DMS 273 (cell line): ENCODE results near the gene FUT8.

Source experiments
- DNase-seq: peaks from one replicate; lab custom pipeline; 2025; ENCODE audit not compliant: unreplicated experiment; lab: John Stamatoyannopoulos, UW

FUT8 gene

GRCh38 chr14:65491274-65491673, 78.7 kb downstream of the FUT8 start:
- DNase-seq, result no peak

DNA sequence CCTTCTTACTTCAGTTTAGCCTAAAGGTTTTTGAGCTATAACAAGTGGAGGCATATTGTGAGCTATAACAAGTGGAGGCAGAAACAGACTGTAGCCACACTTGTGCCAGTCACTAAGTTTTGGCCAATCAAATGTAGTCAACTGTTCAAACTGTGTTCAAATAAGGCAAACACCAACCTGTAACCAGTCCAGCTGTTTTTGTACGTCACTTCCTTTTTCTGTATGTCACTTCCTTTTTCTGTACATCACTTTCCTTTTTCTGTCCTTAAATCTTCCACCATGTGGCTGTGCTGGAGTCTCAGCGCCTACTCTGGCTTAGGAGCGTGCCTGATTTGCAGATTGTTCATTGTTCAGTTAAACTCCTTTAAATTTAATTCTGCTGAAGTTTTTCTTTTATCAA, 79.7 kb downstream of the FUT8 start:
- no peak for DNase-seq

GRCh38 chr14:65495196-65495595, 82.7 kb downstream of the FUT8 start:
- no peak for DNase-seq

DNA sequence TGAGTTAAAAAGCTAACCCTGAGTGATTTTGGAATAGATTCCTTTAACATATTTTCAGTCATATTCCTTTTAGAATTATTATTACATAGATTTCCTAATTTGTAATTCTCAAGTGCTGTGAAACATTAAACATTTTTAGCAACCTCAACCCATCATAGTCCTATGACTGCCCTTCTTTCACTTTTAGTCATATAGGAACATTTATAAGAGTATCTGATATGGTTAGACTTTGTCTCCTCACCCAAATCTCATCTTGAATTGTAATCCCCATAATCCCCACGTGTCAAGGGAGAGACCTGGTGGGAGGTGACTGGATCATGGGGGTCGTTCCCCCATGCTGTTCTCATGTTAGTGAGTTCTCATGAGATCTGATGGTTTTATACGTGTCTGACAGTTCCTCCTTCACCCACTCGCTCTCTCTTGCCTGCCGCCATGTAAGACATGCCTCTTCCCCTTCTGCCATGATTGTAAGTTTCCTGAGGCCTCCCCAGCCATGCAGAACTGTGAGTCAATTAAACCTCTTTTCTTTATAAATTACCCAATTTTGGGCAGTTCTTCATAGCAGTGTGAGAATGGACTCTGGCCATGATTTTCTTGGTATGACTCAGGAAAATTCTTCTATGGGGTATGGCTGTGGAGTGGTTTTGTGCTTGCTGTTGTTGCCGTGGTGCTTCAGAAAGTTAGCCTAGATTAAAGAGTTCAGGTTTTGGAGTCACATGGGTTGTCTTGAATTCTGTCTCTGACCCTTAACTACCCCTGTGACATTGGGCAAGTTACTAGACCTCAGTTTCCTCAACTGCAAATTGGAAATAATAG, 83.9 kb downstream of the FUT8 start:
- no peak for DNase-seq

DNA sequence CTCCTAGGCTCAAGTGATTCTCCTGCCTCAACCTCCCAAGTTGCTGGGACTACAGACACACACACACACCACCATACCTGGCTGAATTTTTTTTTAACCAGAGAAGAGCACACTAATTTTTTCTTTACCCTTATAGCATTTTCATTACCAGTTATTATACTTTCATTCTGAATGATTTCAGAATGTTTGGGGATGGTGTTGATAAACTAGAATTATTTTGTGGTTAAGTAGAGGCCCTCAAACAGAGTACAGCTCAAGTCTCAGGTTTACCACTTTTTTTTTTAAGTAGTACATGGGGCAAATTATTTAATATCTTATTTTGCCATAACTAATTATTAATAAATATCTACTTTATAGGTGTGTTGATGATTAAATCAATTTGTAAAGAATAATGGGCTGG, 86.6 kb downstream of the FUT8 start:
- no peak for DNase-seq

GRCh38 chr14:65500075-65500474, 87.5 kb downstream of the FUT8 start:
- DNase-seq, result no peak

GRCh38 chr14:65501328-65501727, 88.8 kb downstream of the FUT8 start:
- no peak for DNase-seq

DNA sequence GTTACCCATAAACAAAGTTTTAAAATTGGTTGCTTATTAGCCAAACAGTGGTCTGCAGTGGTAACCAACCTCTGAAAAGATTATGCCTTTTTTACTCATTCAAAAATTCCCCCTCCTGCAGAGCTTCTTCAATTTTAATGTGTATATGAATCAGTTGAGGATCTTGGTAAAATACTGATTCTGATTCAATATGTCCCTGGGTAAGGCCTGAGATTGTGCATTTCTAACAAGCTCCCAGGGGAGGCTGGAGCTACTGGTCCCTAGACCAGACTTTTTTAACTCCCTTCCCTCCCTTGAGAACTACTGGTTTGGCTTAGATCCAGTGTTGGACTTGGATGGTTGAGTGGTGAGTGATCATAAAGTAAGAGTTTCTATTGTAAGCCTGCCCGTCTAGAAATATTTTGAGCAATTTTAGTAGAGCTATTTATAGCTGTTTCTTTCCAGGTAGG, 90.2 kb downstream of the FUT8 start:
- no peak for DNase-seq

GRCh38 chr14:65503771-65504170, 91.2 kb downstream of the FUT8 start:
- DNase-seq, result no peak

DNA sequence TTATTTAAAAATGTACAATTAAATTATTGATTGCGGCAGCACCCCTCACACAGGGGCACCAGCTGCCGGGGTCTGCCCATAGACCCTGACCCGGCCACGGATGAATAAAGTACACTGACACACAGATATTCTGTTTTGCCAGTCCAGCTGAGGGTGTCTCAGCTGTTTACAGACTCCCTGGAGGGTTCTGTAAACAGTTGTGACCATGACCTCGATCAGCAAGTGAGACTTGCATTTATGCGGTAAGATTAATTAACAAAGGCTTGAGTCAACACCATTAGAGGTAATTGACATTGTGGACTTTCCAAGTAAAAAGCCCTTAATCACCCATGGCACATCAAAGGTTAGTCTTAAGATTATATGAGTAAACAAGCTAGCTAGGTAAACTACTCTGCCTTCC, 94.3 kb downstream of the FUT8 start:
- no peak for DNase-seq

DNA sequence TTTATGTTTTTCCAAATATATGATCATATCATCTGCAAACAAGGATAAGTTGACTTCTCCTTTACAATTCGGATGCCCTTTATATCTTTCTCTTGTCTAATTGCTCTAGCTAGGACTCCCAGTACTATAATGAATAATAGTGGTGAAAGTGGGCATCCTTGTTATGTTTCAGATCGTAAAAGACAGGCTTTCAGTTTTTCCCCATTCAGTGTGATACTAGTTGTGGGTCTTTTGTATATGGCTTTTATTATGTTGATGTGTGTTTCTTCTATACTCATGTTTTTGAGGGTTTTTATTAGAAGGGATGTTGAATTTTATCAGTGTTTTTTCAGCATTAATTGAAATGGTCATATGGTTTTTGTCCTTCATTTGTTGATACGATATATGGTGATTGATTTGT, 97.3 kb downstream of the FUT8 start:
- DNase-seq, result no peak

DNA sequence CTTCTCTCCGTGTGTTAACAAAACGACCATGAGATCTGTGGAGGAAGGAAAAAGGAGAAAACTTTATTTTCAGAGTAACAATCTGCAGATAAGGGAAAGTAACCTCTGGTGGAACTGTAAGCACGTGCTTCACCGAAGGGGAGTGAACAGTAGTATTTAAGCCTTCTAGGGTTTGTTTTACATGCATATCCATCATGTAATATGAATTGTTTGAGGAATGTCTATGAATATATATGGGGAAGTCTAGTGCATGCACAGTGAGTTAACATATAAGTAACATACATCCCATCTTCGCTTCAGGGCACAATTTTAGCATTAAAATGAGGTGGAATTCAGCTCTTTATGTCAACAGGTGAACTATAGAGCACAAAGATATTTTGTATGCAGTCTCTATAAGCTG, 101.1 kb downstream of the FUT8 start:
- DNase-seq, result no peak

DNA sequence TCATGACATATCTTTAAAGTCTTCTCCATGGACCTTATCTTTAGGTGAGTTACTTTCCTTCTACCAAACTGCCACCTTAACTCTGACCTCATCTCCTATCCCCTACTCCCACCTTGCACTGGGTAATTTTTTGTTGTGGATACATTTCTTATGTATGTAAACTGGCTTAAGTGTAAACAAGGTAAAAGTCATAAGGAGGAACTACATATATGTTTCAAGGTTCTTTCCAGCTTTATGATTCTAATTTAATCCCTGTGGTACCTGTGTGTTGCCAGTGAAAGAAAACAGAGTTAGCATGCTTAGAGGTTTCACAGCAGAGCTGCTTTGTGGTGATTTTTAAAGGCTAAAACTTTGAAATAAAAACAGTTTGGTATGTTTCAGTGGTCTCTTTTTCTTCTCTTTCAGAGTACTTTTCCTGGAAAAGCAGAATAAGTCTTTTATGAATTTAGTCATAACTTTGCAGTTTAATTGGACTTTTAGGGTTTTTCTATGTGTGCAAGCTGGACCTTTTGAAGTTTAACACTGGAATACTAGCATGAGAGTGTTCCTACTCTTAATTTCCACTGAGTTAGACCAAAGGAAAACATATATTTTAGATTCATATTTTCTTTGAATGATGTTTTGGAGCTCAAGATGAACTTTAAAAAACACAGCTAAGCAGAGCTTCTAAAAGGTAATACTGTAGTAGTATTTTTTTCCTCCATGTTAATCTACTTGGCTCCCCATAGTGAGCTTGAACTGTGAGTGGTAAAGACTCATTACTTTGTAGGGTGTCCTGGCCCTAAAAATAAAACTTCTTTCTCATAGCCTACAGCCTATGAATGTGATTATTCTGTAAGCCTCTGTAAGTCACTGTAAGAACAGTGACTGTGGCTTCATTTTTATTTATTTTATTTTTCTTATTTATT, 105.4 kb downstream of the FUT8 start:
- no peak for DNase-seq

GRCh38 chr14:65528069-65528468, 115.5 kb downstream of the FUT8 start:
- no peak for DNase-seq

GRCh38 chr14:65531148-65531547, 118.6 kb downstream of the FUT8 start:
- DNase-seq, result no peak

DNA sequence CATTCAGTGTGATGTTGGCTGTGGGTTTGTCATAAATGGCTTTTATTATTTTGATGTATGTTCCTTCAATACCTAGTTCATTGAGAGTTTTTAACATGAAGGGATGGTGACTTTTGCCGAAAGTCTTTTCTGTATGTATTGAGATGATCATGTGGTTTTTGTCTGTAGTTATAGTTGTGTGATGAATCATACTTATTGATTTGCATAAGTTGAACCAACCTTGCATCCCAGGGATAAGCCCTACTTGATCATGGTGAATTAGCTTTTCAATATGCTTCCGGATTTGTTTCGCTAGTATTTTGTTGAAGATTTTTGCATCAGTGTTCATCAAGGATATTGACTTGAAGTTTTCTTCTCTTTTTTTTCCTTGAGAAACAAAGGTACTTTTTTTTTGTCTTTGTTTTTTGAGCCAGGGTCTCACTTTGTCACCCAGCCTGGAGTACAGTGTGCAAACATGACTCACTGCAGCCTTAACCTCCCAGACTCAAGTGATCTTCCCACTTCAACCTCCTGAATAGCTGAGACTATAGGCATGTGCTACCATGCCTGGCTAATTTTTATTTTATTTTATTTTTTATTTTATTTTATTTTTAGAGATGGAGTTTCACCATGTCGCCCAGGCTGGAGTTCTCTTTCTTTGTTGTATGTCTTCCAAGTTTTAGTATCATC, 121.3 kb downstream of the FUT8 start:
- no peak for DNase-seq

DNA sequence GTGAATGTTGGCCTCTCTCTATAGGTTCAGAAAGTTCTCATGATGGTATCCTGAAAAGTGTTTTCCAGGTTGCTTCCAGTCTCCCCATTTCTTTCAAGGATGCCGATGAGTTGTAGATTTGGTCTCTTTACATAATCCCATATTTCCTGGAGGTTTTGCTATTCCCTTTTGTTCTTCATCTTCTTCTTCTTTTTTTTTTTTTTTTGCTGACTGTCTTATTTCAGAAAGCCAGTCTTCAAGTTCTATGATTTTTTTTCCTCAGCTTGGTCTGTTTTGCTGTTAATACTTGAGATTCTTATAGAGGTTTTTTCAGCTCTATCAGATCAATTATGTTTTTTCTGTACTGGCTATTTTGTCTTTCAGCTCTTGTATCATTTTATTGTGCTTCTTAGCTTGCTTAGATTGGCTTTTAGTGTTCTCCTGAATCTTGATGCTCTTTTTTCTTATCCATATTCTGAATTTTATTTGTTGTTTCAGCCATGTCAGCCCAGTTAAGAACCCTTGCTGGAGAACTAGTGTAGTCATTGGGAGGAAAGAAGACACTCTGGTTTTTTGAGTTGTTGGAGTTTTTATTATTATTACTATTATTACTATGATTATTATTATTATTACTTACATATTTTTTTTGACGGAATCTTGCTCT, 124.4 kb downstream of the FUT8 start:
- no peak for DNase-seq

DNA sequence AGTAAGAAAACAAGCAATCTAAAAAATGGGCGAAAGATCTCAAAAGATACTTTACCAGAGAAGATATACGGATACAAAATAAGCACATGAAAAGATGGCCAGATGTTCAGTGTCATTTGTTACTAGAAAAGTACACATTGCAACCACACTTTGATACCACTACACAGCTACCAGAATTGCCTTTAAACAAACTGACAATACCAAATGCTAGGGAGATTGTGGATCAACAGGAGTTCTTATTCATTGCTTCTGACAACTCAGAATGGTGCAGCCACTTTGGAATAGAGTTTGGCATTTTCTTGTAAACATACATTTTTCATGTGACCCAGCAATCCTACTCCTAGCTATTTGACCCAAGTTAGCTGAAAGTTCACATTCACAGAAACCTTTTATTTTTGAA, 136.3 kb downstream of the FUT8 start:
- DNase-seq, result peak; percentile 4

- no peak for DNase-seq
Measured at GRCh38 chr14:65549429-65549828, 136.9 kb downstream of the FUT8 start.

GRCh38 chr14:65550779-65551643, 138.5 kb downstream of the FUT8 start:
- DNase-seq, result no peak
